H1 (cell line): Measurements from ENCODE around the gene VAV2.

ENCODE experiments used
- CBX8 ChIP-seq: fragments of 300-800, 300-1000 bp; sonication (generic); IDR thresholded peaks from 2 replicates; pipeline ENCODE4 v1.7.1; 2016; ENCODE audit warnings: low read depth, low read length, borderline replicate concordance
- CEBPB ChIP-seq: IDR thresholded peaks from 2 replicates; pipeline ENCODE4 v1.6.1; 2012; ENCODE audit warnings: low read depth, low read length
- GABPA ChIP-seq: IDR thresholded peaks from 2 replicates; pipeline ENCODE4 v1.6.1; 2011; ENCODE audit warnings: mild to moderate bottlenecking, low read length, moderate library complexity, borderline replicate concordance; ENCODE audit not compliant: insufficient read depth
- POLR2A ChIP-seq, 2 experiments: IDR thresholded peaks; 1 replicate in 1 of 2; 2 replicates in 1 of 2; pipeline ENCODE4 v1.6.1; 2011; ENCODE audit warnings: low read depth in 2 of 2, low read length in 2 of 2, mild to moderate bottlenecking in 2 of 2; ENCODE audit errors: control extremely low read depth in 1 of 2
- TF ChIP-seq, protein P1 (sequence below), 3 experiments: IDR thresholded peaks; 1 replicate in 2 of 3; 2 replicates in 1 of 3; pipeline versions ENCODE4 v1.5.1 to v1.6.1; 2011; ENCODE audit warnings: low read length in 3 of 3, mild to moderate bottlenecking in 3 of 3, inconsistent platforms in 2 of 3, low read depth in 1 of 3, moderate library complexity in 1 of 3; ENCODE audit not compliant: insufficient read depth in 1 of 3; ENCODE audit errors: control extremely low read depth in 1 of 3

DNA sequence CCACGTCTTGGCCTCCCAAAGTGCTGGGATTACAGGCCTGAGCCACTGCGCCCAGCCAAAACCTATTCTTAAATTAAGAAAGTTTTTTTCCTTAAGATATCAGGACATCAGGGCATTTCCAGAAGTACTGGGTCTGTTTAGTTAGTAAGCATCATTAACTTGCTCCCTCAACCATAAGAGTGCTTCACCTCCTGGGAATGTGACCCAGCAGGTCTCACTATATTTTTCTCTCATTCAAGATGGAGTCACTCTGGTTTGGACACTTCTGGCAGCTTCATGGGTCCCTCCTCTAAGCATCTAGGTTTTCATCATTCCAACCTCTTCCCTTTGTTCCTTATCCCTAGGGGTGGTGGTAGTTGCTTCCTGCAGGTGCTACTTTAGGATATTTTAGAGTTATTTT, 22.8 kb upstream of the VAV2 start:
- TF ChIP-seq, protein P1, sequence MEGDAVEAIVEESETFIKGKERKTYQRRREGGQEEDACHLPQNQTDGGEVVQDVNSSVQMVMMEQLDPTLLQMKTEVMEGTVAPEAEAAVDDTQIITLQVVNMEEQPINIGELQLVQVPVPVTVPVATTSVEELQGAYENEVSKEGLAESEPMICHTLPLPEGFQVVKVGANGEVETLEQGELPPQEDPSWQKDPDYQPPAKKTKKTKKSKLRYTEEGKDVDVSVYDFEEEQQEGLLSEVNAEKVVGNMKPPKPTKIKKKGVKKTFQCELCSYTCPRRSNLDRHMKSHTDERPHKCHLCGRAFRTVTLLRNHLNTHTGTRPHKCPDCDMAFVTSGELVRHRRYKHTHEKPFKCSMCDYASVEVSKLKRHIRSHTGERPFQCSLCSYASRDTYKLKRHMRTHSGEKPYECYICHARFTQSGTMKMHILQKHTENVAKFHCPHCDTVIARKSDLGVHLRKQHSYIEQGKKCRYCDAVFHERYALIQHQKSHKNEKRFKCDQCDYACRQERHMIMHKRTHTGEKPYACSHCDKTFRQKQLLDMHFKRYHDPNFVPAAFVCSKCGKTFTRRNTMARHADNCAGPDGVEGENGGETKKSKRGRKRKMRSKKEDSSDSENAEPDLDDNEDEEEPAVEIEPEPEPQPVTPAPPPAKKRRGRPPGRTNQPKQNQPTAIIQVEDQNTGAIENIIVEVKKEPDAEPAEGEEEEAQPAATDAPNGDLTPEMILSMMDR (IDR thresholded peaks at IDR 0.05; ENCODE audit: control extremely low read depth in 1 of 3, insufficient read depth in 1 of 3, low read depth in 1 of 3, low read length in 3 of 3): no peak
- TF ChIP-seq CEBPB (no peak), POLR2A (IDR thresholded peaks at IDR 0.05; ENCODE audit: control extremely low read depth in 1 of 2, low read depth in 2 of 2, low read length in 2 of 2) (no peak), CBX8 (no peak), GABPA (no peak)
